NCI-H2171 (cell line): ENCODE results near the gene CHST11.
"Not testable (repeated sequence)": the region's sequence is repeated elsewhere in the genome, so short reads cannot be mapped to it uniquely, and the experiment has no call there.

Source experiments
- DNase-seq: peaks from one replicate; lab custom pipeline; 2025; lab: John Stamatoyannopoulos, UW

CHST11 gene

GRCh38 chr12:104764225-104765091 lies 307.7 kb downstream of the CHST11 start:
- DNase-seq: no peak

DNA sequence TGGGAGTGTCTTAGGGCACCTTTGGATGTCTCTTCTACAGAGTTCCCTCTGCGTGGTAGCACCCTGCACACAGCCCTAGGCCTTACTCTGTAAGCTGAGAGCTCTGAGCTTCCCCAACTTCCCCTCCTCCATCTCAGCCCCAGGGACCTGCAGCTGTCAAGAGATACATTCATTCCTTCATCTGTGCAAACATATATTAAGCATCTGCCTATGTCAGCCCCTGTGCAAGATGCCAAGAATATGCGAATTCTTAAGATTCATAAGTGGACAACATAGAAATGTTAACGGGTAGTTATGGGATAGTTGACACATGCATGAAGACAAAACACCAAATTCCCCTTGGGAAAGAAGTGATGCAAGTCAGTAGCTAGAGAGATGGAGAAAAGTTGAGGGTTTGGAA lies 310.5 kb downstream of the CHST11 start:
- DNase-seq: no peak

DNA sequence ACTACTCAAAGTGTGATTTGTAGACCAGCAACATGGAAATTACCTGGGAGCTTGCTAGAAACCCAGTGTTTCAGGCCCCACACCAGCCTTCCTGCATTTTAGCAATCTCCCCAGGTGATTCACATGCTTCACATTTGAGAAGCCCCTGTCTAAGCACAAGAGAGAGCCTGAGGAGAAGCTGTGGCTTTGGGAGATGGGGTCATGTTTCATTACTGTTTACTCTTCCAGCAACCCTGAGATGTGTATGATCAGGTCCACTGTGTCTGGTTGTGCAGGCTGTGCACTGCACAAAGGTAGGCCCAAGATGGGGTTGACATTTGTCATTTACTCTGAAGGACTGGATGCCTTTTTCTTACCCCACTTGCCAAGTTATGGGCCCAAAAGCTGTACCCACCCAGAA lies 311.3 kb downstream of the CHST11 start:
- no peak for DNase-seq

DNA sequence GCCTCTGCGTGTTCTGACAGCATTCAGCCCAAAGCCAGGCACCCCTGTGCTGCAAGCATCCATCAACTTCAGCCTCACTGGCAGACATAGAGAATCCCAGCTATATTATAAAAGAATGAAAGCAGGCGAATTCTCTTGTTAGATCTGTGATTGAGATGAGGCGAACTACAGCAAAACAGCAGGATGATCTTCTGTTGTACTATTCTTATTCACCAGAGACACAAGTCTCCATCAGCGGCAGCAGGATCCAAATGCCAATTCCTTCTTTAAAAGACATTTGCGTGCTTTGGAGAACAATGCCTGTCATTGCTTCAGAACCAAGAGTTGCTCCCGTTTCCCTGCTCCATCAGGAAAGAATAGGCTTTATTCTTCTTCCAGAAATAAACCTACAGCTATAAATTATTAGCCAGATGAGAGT lies 312.4 kb downstream of the CHST11 start:
- DNase-seq: no peak

DNA sequence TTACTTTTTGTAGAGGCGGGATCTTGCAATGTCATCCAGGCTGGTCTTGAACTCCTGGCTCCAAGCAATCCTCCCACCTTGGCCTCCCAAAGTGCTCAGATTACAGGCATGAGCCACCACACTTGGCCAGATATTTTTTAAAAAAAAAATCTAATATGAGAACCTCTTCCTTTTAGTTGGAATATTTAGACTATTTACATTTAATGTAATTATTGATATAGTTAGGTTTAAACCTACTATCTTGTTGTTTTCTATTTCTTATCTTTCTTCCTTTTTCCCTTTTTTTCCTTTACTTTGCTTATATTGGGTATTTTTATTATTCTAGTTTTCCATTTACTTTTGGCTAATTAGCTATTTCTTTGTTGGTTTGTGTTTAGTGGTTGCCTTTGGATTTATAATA lies 315.6 kb downstream of the CHST11 start:
- DNase-seq: no peak

DNA sequence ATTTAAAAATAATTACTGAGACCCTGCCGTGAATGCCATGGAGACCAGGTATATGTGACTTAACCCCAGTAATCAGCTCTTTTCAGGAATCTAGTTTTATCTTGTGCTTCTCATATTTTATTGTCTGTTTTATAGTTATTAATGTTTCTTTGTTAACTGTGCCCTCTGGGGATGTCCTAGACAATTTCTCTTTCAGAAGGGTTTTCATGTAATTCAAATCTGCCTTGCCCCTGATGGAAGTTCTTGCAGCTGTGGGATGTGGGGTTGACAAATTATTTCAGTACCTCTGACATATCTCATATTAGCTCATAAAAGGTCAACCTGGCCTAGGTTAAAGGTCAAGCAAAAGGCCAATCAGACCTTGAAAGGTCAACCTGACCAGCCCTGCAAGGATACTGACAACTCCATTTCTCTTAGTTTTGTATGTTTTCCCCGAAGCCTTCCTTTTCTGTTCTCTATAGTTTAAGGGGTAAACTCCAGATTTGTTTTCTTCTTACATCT lies 319.0 kb downstream of the CHST11 start:
- DNase-seq: no peak

GRCh38 chr12:104779134-104779533 lies 322.4 kb downstream of the CHST11 start:
- no peak for DNase-seq

DNA sequence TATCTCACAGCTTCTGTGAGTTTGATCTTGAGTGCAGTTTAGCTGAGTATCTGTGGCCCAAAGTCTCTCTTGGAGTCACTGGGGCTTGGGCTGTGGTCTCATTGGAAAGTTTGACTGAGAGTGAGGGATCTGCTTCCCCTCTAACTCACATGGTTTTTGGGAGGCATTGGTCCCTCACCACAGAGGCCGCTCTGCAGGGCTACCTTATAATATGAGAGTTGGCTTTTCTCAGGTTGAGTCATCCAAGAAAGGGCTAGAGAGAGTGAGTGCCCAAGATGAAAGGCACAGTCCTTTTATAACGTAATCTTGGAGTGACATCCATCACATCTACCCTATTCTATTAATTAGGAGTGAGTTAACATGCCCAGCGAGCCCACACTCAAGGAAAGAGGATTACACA lies 325.5 kb downstream of the CHST11 start:
- DNase-seq: no peak

GRCh38 chr12:104784592-104784991 lies 327.8 kb downstream of the CHST11 start:
- DNase-seq: no peak

DNA sequence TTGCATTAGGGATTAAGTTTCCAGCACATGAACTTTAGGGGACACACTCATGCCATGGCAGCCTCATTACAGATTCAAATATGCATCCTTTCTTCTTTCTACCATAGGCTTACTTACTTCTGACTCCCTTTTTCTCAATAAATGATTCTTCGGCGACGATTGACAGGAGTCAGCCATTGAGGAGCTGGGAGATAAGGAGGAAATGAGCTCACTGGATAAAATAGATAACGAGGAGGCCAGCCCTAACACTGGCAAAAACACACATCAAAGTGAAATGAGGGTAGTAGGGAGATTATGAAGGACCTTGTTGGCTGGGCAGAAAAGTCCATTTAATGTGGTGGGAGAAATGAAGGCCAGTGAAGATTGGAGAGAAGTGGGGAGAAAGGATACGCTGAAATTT lies 329.1 kb downstream of the CHST11 start:
- DNase-seq: no peak

DNA sequence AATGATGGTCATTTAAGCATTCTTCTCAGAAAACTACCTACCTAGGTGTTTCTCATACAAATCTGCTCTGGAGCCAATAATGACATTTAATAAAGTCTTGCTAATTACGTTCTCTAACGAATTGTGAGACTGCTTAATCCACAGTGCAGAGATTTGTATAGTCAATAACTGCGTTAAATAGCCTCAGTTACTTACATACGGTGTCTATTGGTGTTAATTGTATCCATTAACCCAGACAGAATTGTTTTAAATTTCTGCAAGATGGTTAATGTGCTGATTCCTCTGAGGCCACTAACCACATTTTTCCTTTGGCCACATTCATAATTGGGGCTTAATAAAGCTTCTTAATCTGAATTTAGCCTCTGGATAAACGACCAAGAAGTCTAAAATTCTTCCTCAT lies 329.6 kb downstream of the CHST11 start:
- no peak for DNase-seq

DNA sequence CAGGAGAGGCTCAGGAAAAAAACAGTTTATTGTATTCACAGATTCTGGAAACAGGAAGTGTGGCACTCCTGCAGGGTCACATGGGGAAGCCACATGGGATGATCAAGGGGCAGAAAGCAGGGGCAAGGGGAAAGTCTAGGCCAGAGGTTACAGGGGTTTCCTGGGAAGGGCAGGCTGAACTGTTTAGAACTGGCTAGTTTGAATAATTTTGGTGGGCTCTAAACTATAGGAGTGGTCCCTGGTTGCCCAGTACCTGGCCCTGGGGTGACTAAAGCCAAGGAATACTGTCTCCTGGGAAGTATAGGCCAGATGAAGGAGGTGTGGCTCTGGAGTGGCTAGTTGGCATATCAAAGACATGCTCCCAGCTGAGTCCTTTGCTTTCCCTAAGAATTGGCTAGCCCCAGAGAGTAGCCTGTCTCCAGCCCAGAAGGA lies 332.1 kb downstream of the CHST11 start:
- no peak for DNase-seq

- no peak for DNase-seq
Measured at GRCh38 chr12:104790296-104791125, 333.8 kb downstream of the CHST11 start.

DNA sequence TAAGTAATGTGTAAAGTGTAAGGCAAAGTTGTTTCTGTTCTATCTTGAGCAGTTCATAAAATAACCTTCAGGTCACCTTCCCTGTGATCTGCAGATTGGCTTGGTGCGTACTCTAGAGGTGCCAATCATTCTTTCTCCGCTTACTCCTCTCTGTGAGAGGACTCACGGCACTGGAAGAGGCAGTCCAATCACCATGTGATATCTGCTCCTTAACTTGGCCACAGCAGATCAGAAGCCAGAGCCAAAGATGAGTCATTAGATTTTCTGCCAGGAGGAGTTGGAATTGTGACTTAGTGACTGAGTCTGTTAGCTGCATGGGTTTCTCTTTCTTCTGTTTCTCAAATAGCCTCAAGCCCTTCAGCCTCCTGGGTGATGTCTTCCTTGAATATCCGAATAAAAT lies 335.8 kb downstream of the CHST11 start:
- DNase-seq: no peak

DNA sequence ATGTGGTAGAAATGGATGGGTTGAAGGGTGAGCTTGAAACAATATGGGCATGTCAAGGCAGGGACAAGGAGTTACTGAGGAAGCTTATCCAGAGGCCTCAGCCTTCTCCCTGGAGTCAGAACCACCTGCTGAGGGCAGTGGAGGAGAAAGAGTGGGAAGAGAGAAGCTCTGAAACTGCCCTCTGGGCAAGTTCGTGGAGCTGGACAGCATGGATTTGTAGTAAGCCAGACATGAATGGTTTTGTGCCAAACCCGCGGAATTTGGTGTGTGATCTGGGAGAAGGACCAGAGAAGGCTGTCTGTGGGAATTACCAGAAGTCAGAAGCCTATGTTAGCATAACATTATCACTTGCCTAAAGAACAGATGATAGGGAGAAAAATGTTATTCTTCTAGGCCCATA lies 336.5 kb downstream of the CHST11 start:
- DNase-seq: no peak

- DNase-seq: no peak
Measured at GRCh38 chr12:104793968-104794367, 337.2 kb downstream of the CHST11 start.

DNA sequence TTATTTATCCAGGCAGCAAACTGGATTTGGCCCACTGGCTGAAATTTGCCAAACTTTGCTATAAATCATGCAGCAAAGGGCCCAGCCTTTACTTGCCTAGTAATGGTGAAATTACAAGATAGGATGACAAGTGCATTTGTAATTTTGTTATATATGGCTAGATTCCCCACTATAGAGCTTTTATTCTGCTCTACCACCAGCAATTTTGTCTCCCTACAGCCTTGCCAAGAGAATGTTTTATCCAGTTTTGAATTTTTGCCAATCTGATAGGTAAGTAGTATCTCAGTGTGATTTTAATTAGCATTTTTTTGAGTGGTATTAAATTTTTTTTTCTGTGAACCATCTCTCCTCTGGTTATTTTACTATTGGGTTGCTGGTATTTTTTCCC lies 339.7 kb downstream of the CHST11 start:
- no peak for DNase-seq

GRCh38 chr12:104799458-104799857 lies 342.7 kb downstream of the CHST11 start:
- no peak for DNase-seq

DNA sequence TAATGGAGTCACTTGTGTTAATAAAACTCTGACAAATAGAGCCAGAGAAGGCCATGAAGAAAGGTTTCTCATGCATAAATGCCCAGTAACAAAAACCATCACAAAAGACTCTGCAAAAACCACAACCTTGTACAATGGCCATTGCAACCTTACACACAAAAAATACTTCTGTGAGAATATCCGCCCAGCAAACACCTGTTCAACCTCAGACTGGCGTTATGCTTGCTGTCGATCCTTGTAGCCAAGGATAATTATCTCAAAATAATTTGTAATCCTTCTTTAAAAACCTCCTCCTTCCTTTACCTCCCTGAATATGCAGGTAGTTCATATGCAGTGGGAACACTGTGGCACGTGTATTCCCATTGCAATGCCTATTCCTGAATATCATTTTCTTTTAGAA lies 344.3 kb downstream of the CHST11 start:
- DNase-seq: no peak

- DNase-seq: no peak
Measured at GRCh38 chr12:104801427-104801826, 344.7 kb downstream of the CHST11 start.

GRCh38 chr12:104802208-104802607 lies 345.5 kb downstream of the CHST11 start:
- DNase-seq: no peak

GRCh38 chr12:104805186-104805585 lies 348.4 kb downstream of the CHST11 start:
- DNase-seq: no peak

- DNase-seq: not testable (repeated sequence)
Measured at GRCh38 chr12:104806194-104806593, 349.4 kb downstream of the CHST11 start.
